OCI-LY1 (cell line): ENCODE data around the gene MACROD1.

Experiments used
- CTCF ChIP-seq: fragments of 200-600 bp; sonication (generic), shearing (Covaris generic); IDR thresholded peaks from 2 replicates; pipeline ENCODE4 v1.5.1; 2017; ENCODE audit warnings: mild to moderate bottlenecking, antibody characterized with exemption, low read length, moderate library complexity, mixed read lengths
- EZH2 ChIP-seq: fragments of 200-600 bp; sonication (generic), shearing (Covaris generic); IDR thresholded peaks from 2 replicates; pipeline ENCODE4 v1.8.0; 2017; ENCODE audit warnings: borderline replicate concordance, mixed run types, mild to moderate bottlenecking, antibody characterized with exemption, low read length, moderate library complexity, mixed read lengths

DNA sequence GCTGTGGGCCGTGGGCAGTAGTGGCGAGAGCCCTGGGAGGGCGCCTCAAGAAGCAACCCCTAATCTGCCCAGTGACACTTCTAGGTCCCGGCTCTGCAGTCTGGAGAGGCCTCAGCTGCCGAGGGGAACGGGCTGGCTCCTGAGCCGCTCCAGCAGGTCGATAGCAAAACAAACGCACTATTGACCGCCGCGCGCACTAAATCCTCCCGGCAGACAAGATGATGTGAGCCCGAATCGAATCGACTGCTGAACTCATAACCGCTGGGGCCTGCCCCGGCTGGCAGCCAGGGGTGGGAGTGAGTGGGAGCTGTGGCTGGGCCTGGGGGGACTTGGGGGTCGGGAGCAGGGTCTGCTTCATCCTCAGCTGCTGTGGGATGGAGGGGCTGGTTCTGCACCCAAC, 94.1 kb downstream of the MACROD1 start:
- TF ChIP-seq CTCF (no peak), EZH2 (no peak)
